GM19043 (cell line): ENCODE data around the gene PLA2G4D.

ENCODE experiments used
- ATAC-seq: cut with Tn5 transposase; IDR thresholded peaks from one replicate; pipeline ENCODE4 v1.9.1; 2021; ENCODE audit warnings: low read depth; ENCODE audit not compliant: unreplicated experiment

PLA2G4D gene

DNA sequence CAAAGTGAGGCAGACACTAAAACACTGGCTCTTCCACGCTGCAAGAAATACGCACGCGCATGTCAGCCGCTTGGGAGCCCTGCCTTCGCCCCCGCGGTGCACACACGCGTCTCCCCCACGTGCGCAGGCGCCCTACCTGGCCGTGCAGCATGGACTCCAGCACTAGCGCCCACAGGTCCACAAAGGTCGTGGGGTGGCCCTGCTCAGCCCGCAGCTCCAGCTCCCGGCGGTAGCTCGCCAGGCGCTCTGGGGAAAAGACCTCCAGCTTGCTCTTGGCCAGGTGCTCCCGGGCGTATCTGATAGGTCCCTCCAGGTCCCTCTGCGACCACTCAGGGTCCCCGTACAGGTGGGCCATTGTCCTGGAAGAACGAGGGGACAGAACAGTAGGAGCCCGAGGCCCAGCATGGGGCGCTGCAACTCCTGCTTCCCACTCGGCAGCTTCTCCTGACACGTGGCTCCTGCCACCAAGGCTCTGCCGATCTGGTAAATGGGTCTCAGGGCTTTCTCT, 14.9 kb downstream of the PLA2G4D start:
- ATAC-seq = no peak

DNA sequence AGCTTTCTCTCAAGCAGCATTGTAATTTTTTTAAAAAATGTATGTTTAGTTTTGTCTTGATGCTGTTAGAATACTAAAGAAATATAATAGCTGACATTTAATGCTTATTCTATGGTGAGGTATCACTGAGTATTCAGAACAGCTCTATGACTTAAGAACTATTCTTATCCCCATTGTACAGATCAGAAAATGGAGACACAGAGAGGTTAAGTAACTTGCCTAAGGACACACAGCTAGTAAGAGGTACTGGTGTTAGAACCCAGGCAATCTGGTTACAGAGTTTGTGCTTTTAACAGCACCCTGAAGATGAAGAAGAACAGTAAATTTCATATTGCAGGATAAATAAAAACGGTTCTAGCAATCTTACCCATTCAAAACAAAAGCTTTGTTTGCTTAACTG, 15.5 kb downstream of the PLA2G4D start:
- ATAC-seq = no peak

- ATAC-seq = no peak
Measured at GRCh38 chr15:42077689-42078088, 16.7 kb downstream of the PLA2G4D start.

DNA sequence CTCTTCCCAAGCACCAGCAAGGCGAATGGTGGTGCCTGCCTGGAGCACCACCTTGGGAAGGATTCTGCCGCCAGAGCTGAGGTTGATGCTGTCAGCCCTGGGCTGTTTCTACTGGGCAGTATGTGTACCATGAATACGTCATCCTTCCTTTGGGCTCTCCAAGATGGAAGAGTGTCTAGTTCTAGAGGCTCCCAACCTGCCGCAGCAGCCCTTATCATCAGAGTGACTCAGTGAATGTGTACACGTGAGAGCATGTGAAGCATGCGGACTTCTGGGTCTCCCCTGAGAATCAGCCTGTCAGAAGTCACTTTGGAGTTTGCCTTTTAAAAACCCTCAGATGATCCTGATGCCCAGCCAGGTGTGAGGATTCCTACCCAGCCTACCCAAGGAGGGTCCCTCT, 20.9 kb downstream of the PLA2G4D start:
- ATAC-seq = no peak

- ATAC-seq = no peak
Measured at GRCh38 chr15:42072141-42072685, 22.1 kb downstream of the PLA2G4D start.

GRCh38 chr15:42071717-42072116, 22.6 kb downstream of the PLA2G4D start:
- ATAC-seq = no peak

DNA sequence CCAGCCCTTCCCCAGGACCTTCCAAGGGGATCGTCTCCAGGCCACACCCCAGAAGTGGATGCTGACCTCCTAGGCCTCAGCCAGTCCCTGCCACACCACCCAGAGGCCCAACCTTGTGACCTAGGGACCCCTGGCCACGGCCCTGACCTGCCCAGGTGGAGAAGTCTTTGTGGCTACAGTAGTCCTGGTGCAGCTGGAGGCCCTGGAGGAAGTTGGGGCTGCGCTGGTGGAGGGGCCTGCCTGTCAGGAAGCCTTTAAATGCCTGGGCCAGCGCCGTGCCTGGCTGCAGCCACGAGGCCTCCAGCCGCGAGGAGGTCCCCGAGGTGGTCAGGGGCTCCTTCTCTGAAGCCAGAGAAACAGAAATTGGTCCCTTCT, 23.4 kb downstream of the PLA2G4D start:
- ATAC-seq = no peak

- no peak for ATAC-seq
Measured at GRCh38 chr15:42070279-42070975, 23.9 kb downstream of the PLA2G4D start.

- ATAC-seq = no peak
Measured at GRCh38 chr15:42069496-42070278, 24.7 kb downstream of the PLA2G4D start.

GRCh38 chr15:42069025-42069424, 25.3 kb downstream of the PLA2G4D start:
- ATAC-seq = no peak

GRCh38 chr15:42068601-42069000, 25.8 kb downstream of the PLA2G4D start:
- no peak for ATAC-seq

- no peak for ATAC-seq
Measured at GRCh38 chr15:42066764-42067415, 27.5 kb downstream of the PLA2G4D start.

- no peak for ATAC-seq
Measured at GRCh38 chr15:42065468-42065867, 28.9 kb downstream of the PLA2G4D start.

DNA sequence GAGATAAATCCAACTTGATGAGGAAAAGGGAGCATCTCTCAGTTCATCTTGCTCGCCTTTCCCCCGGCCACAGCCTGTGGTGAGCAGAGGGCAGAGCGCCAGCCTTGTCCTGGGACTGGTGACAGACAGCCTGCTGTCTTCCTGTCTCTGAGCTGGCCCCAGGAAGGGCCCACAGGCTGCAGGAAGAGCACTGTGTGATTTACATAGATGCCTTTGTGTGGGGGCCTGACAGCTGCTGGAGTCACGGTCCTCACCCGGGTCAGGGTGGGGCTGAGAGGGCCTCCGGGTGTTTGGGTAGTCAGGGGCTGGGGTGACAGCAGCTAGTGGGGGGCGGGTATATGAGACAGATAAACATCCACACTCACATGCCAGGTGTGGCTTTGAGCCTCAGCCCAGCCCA, 29.3 kb downstream of the PLA2G4D start:
- no peak for ATAC-seq

GRCh38 chr15:42064271-42064670, 30.1 kb downstream of the PLA2G4D start:
- ATAC-seq = no peak

DNA sequence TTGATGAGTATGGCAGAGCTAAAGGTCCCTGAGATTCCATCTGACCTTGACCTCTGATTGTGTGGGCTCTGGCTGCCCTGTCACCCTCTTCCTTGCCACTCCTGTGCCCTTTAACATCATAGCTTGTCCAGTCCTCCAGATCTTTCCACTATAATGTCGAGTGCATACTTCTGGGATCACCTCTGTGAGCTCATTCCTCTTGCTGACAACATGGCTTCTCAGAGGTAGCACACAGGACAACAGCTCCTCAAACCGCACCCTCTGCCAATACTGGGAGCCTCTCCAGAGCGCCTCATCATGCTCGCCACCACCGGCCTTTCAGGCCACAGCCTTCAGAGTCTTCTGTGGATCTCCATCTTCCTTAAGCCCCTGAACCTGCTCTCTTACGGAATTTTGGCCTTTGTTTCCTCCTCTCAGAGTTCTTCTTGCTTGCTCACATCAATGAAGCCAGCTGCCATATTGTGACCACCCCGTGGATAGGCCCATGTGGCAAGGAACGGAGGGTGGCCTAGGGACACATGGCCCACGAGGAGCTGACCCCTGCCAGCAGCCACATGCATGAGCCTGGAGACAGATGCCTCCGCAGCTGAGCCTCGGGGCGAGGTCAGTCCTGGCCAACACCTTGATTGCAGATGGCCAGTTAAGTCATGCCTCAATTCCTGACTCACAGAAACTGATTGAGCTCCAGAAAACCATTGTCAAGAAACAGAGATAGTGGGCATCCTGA, 31.1 kb downstream of the PLA2G4D start:
- no peak for ATAC-seq

- ATAC-seq = no peak
Measured at GRCh38 chr15:42062284-42062806, 32.0 kb downstream of the PLA2G4D start.

GRCh38 chr15:42060797-42061196, 33.6 kb downstream of the PLA2G4D start:
- ATAC-seq = no peak

- no peak for ATAC-seq
Measured at GRCh38 chr15:42060477-42060763, 33.9 kb downstream of the PLA2G4D start.

DNA sequence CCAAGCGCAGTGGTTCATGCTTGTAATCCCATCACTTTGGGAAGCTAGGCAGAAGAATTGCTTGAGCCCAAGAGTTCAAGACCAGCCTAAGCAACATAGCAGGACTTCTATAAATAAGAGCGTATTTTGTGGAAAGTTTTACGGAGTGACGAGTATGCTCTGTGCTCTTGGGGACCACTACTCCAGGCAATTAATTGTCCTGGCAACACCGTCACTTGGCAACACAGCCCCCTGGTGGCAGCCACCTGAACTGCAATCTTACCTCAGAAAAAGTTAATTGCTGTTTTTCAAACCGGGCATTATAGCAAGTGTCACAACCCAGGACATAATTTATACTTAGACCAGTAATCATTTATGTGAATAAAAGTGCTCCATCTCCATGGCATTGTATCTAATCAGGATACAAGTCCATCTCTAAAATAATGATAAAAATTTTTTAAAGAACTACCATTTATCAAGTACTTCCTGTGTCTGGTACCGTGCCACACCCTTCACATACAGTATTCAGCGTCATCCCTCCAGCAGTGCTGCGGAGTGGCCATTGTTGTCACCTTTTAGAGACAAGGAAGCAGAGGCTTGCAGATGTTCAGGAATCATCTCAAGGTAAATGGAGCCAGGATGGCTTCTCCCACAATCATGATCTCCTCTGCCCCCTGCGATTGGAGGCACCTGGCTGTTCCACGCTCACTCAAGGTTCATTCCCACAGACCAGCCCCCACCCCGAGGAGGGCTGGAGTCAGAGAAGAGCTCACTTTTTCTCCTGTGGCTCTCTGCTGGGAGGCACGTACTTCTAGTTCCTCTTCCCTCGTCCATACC, 34.5 kb downstream of the PLA2G4D start:
- no peak for ATAC-seq
